Trophoblast cell (in vitro differentiated cells and primary cell): ENCODE data around the gene LIPI.

Source experiments
- DNase-seq, 2 donors: peaks; one replicate each; pipeline ENCODE4 v3.0.0-alpha.2; 2016
- H2AFZ ChIP-seq: 2 replicates; pipeline ENCODE4 v1.6.1; 2013; ENCODE audit warnings: low read length, moderate library complexity, mild to moderate bottlenecking; ENCODE audit not compliant: insufficient read depth, poor library complexity
- H2AK5ac ChIP-seq: 2 replicates; pipeline ENCODE4 v1.6.1; 2013; ENCODE audit warnings: mild to moderate bottlenecking, low read length
- H2BK120ac ChIP-seq: 2 replicates; pipeline ENCODE4 v1.6.1; 2013; ENCODE audit warnings: low read length, mild to moderate bottlenecking, moderate library complexity; ENCODE audit not compliant: insufficient read depth, poor library complexity
- H2BK12ac ChIP-seq: 2 replicates; pipeline ENCODE4 v1.6.1; 2013; ENCODE audit warnings: mild to moderate bottlenecking, low read length, moderate library complexity
- H2BK5ac ChIP-seq: 2 replicates; pipeline ENCODE4 v1.6.1; 2013; ENCODE audit warnings: low read length, low read depth, moderate library complexity, mild to moderate bottlenecking; ENCODE audit not compliant: poor library complexity
- H3K14ac ChIP-seq: 2 replicates; pipeline ENCODE4 v1.6.1; 2013; ENCODE audit warnings: mild to moderate bottlenecking, low read length
- H3K18ac ChIP-seq: 2 replicates; pipeline ENCODE4 v1.6.1; 2013; ENCODE audit warnings: mild to moderate bottlenecking, low read length
- H3K23ac ChIP-seq: 2 replicates; pipeline ENCODE4 v1.6.1; 2013; ENCODE audit warnings: low read length
- H3K27ac ChIP-seq: 2 replicates; pipeline ENCODE4 v1.5.1; 2013; ENCODE audit warnings: low read depth, mild to moderate bottlenecking, inconsistent platforms, low read length, moderate library complexity
- H3K27me3 ChIP-seq: 2 replicates; pipeline ENCODE4 v1.6.1; 2013; ENCODE audit warnings: inconsistent platforms, mild to moderate bottlenecking, low read length, moderate library complexity; ENCODE audit not compliant: insufficient read depth
- H3K36me3 ChIP-seq, 2 experiments: 1 replicate in 1 of 2; 2 replicates in 1 of 2; pipeline ENCODE4 v1.6.1; 2013; ENCODE audit warnings: low read length in 2 of 2, mild to moderate bottlenecking in 2 of 2, moderate library complexity in 1 of 2; ENCODE audit not compliant: insufficient read depth in 2 of 2, control insufficient read depth in 1 of 2
- H3K4ac ChIP-seq: 2 replicates; pipeline ENCODE4 v1.6.1; 2013; ENCODE audit warnings: low read depth, mild to moderate bottlenecking, low read length, moderate library complexity
- H3K4me1 ChIP-seq, 2 experiments: 1 replicate in 1 of 2; 2 replicates in 1 of 2; pipeline ENCODE4 v1.6.1; 2013; ENCODE audit warnings: low read length in 2 of 2, mild to moderate bottlenecking in 2 of 2, moderate library complexity in 1 of 2; ENCODE audit not compliant: insufficient read depth in 2 of 2, control insufficient read depth in 1 of 2
- H3K4me2 ChIP-seq: 2 replicates; pipeline ENCODE4 v1.6.1; 2013; ENCODE audit warnings: inconsistent platforms, mild to moderate bottlenecking, low read length, moderate library complexity
- H3K4me3 ChIP-seq: 2 replicates; pipeline ENCODE4 v1.5.1; 2013; ENCODE audit warnings: mild to moderate bottlenecking, low read depth, low read length, inconsistent platforms
- H3K79me1 ChIP-seq: one replicate; pipeline ENCODE4 v1.6.1; 2013; ENCODE audit warnings: low read length
- H3K79me2 ChIP-seq: 2 replicates; pipeline ENCODE4 v1.6.1; 2013; ENCODE audit warnings: low read length, mild to moderate bottlenecking; ENCODE audit not compliant: control insufficient read depth, insufficient read depth, poor library complexity
- H3K9ac ChIP-seq: 2 replicates; pipeline ENCODE4 v1.6.1; 2013; ENCODE audit warnings: mild to moderate bottlenecking, low read length
- H3K9me3 ChIP-seq: 2 replicates; pipeline ENCODE4 v1.6.1; 2013; ENCODE audit warnings: low read depth, mild to moderate bottlenecking, control low read depth, inconsistent platforms, low read length; ENCODE audit not compliant: insufficient read depth
- H4K12ac ChIP-seq: 2 replicates; pipeline ENCODE4 v1.6.1; 2013; ENCODE audit warnings: low read depth, mild to moderate bottlenecking, low read length, moderate library complexity
- H4K8ac ChIP-seq: 2 replicates; pipeline ENCODE4 v1.6.1; 2013; ENCODE audit warnings: low read depth, mild to moderate bottlenecking, low read length, moderate library complexity
- H4K91ac ChIP-seq: one replicate; pipeline ENCODE4 v1.6.1; 2013; ENCODE audit warnings: low read depth, mild to moderate bottlenecking, low read length, moderate library complexity
- WGBS: extraction: QIAGEN DNeasy Blood & Tissue Kit; methylation state at CpG from one replicate; pipeline ENCODE4 v1.1.7; 2013; ENCODE audit warnings: missing lambda C conversion rate; ENCODE audit not compliant: insufficient read length, insufficient coverage; ENCODE audit errors: extremely low coverage; 5-methylcytosine and 5-hydroxymethylcytosine counted together

Gene LIPI

GRCh38 chr21:14245711-14246110, 35.0 kb upstream of the LIPI start:
- DNase-seq: no peak
- Histone ChIP-seq H2AFZ (no peak overlapping the region), H3K4ac (no peak overlapping the region), H3K4me3 (no peak overlapping the region), H4K12ac (no peak overlapping the region), H3K27ac (no peak overlapping the region), H2BK12ac (no peak overlapping the region), H3K18ac (no peak overlapping the region), H3K23ac (no peak overlapping the region), H3K79me1 (no peaks in the 10 kb centered on the region), H3K9ac (no peak overlapping the region), H4K91ac (no peak overlapping the region), H3K4me1 (peaks cover 0 to 2% of the 10 kb centered on the region in 2 experiments), H2BK5ac (no peak overlapping the region), H3K9me3 (no peaks in the 10 kb centered on the region), H3K27me3 (no peaks in the 10 kb centered on the region), H4K8ac (no peak overlapping the region), H3K36me3 (no peaks in the 10 kb centered on the region), H3K4me2 (no peak overlapping the region), H3K79me2 (no peaks in the 10 kb centered on the region), H3K14ac (no peak overlapping the region), H2BK120ac (no peak overlapping the region), H2AK5ac (no peak overlapping the region)

DNA sequence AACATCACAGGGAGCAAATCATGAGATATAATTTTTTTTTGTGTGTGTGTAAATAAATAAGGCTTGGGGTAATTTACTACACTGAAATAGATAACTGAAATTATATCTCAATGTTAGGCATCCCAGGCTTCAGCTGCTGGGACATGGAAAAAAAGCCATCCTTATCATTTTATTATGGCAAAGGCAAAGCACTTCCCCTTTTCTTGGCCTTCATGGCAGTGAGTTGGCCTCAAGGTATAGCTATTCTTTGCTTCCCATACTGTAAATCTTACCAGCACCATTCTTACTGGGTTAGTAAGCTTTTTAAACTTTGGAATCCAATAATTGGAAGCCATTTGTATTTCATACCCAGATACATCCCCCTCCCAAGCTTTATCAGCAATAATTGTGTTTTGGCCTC, 34.2 kb upstream of the LIPI start:
- Histone ChIP-seq H3K36me3 (no peaks in the 10 kb centered on the region), H3K79me2 (no peaks in the 10 kb centered on the region), H4K12ac (no peak overlapping the region), H4K8ac (no peak overlapping the region), H3K4ac (no peak overlapping the region), H3K23ac (no peak overlapping the region), H3K79me1 (no peaks in the 10 kb centered on the region), H3K4me2 (no peak overlapping the region), H4K91ac (no peak overlapping the region), H3K27me3 (no peaks in the 10 kb centered on the region), H3K9me3 (no peaks in the 10 kb centered on the region), H2BK5ac (no peak overlapping the region), H2AK5ac (no peak overlapping the region), H2BK120ac (no peak overlapping the region), H2AFZ (no peak overlapping the region), H3K4me3 (no peak overlapping the region), H3K4me1 (peaks cover 0 to 2% of the 10 kb centered on the region in 2 experiments), H3K27ac (no peak overlapping the region), H3K14ac (no peak overlapping the region), H3K9ac (no peak overlapping the region), H3K18ac (no peak overlapping the region), H2BK12ac (no peak overlapping the region)
- no peak for DNase-seq

DNA sequence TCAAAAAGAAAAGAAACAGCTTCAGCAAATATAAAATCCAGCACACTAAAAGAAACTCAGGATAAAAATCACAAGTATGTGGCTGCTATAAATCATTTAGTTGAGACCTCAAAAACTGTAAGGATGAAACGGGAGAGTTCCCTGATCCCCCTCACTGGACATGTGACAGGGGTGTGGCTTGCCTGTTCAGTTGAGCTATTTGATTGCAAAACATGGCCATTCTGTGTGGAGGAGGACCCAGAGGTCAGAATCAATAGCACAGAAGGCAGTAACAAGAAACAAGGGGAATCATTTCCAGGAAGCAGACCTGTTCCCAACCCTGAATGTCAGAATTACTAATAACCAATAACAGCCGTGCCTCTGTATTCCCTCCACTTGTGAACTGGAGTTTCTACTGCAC, 33.1 kb upstream of the LIPI start:
- no peaks in the 10 kb centered on the region for H3K79me1 ChIP-seq
- no peak overlapping the region for H3K14ac ChIP-seq
- no peak overlapping the region for H2BK12ac ChIP-seq
- H3K27ac ChIP-seq: no peak overlapping the region
- no peak overlapping the region for H3K9ac ChIP-seq
- H2AFZ ChIP-seq: no peak overlapping the region
- no peak overlapping the region for H4K8ac ChIP-seq
- no peak overlapping the region for H3K4ac ChIP-seq
- H4K12ac ChIP-seq: no peak overlapping the region
- H3K79me2 ChIP-seq: no peaks in the 10 kb centered on the region
- H4K91ac ChIP-seq: no peak overlapping the region
- no peak overlapping the region for H3K4me3 ChIP-seq
- no peak overlapping the region for H2BK5ac ChIP-seq
- peaks cover 0 to 2% of the 10 kb centered on the region in 2 experiments for H3K4me1 ChIP-seq
- no peaks in the 10 kb centered on the region for H3K27me3 ChIP-seq
- no peak for DNase-seq
- H2BK120ac ChIP-seq: no peak overlapping the region
- no CpG with 5 or more reads among the region's 2 CpGs for WGBS
- H3K9me3 ChIP-seq: no peaks in the 10 kb centered on the region
- H3K23ac ChIP-seq: no peak overlapping the region
- no peak overlapping the region for H2AK5ac ChIP-seq
- H3K4me2 ChIP-seq: no peak overlapping the region
- no peak overlapping the region for H3K18ac ChIP-seq
- H3K36me3 ChIP-seq: no peaks in the 10 kb centered on the region

- no peak overlapping the region for H3K4me3 ChIP-seq
- no peak overlapping the region for H3K14ac ChIP-seq
- no peaks in the 10 kb centered on the region for H3K36me3 ChIP-seq
- no peaks in the 10 kb centered on the region for H3K9me3 ChIP-seq
- no peak overlapping the region for H2BK5ac ChIP-seq
- no peak overlapping the region for H2BK120ac ChIP-seq
- no peak overlapping the region for H3K4me2 ChIP-seq
- H3K79me2 ChIP-seq: no peaks in the 10 kb centered on the region
- no peak overlapping the region for H3K27ac ChIP-seq
- DNase-seq: no peak
- H4K91ac ChIP-seq: no peak overlapping the region
- no peak overlapping the region for H2AK5ac ChIP-seq
- no peak overlapping the region for H3K23ac ChIP-seq
- no peak overlapping the region for H3K18ac ChIP-seq
- no peak overlapping the region for H3K4ac ChIP-seq
- no peaks in the 10 kb centered on the region for H3K79me1 ChIP-seq
- H2BK12ac ChIP-seq: no peak overlapping the region
- no peaks in the 10 kb centered on the region for H3K27me3 ChIP-seq
- H3K4me1 ChIP-seq: peaks cover 0 to 2% of the 10 kb centered on the region in 2 experiments
- H2AFZ ChIP-seq: no peak overlapping the region
- no peak overlapping the region for H3K9ac ChIP-seq
- no peak overlapping the region for H4K8ac ChIP-seq
- WGBS: no CpG with 5 or more reads among the region's 1 CpG
- H4K12ac ChIP-seq: no peak overlapping the region
Measured at GRCh38 chr21:14243461-14243860, 32.7 kb upstream of the LIPI start.

DNA sequence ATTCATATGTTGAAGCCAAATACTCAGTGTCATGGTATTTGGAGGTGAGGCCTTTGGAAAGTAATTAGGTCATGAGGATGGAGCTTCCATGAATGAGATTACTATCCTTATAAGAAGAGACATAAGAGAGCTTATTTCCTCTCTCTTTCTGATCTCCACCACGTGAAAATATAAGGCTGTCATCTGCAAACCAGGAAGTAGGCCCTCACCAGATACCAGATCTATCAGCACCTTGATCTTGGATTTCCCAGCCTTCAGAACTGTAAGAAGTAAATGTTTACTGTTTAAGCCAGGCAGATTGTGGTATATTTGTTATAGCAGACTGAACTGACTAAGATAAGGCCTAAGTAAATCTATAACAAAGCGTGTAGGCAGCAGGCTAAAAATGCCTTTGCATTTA, 30.5 kb upstream of the LIPI start:
- H4K91ac ChIP-seq: no peak overlapping the region
- no peak overlapping the region for H4K8ac ChIP-seq
- no peaks in the 10 kb centered on the region for H3K27me3 ChIP-seq
- H3K4ac ChIP-seq: no peak overlapping the region
- H3K27ac ChIP-seq: no peak overlapping the region
- H3K23ac ChIP-seq: no peak overlapping the region
- DNase-seq: no peak
- peaks cover 0 to 2% of the 10 kb centered on the region in 2 experiments for H3K4me1 ChIP-seq
- no peaks in the 10 kb centered on the region for H3K36me3 ChIP-seq
- H3K14ac ChIP-seq: no peak overlapping the region
- H3K18ac ChIP-seq: no peak overlapping the region
- H2AK5ac ChIP-seq: no peak overlapping the region
- no CpG with 5 or more reads among the region's 2 CpGs for WGBS
- no peak overlapping the region for H2BK12ac ChIP-seq
- no peak overlapping the region for H3K4me2 ChIP-seq
- H3K79me2 ChIP-seq: no peaks in the 10 kb centered on the region
- H2BK5ac ChIP-seq: no peak overlapping the region
- no peak overlapping the region for H3K4me3 ChIP-seq
- no peaks in the 10 kb centered on the region for H3K79me1 ChIP-seq
- no peak overlapping the region for H2AFZ ChIP-seq
- no peak overlapping the region for H4K12ac ChIP-seq
- H3K9ac ChIP-seq: no peak overlapping the region
- H2BK120ac ChIP-seq: no peak overlapping the region
- no peaks in the 10 kb centered on the region for H3K9me3 ChIP-seq
